GM10266 (cell line): ENCODE measurements around the gene PTPRN2.

Source experiments
- DNase-seq: peaks from one replicate; pipeline ENCODE4 v3.0.0; 2012; ENCODE audit errors: extremely low spot score
- CTCF ChIP-seq: IDR thresholded peaks from 2 replicates; pipeline ENCODE4 v1.5.1; 2012; ENCODE audit warnings: mild to moderate bottlenecking, low read depth; ENCODE audit not compliant: control insufficient read depth, insufficient read depth; ENCODE audit errors: missing control alignments

The PTPRN2 gene

GRCh38 chr7:158261362-158262235, 326.0 kb downstream of the PTPRN2 start:
- no peak for DNase-seq
- no peak for TF ChIP-seq CTCF

GRCh38 chr7:158260567-158261361, 326.9 kb downstream of the PTPRN2 start:
- no peak for TF ChIP-seq CTCF

GRCh38 chr7:158259671-158260418, 327.8 kb downstream of the PTPRN2 start:
- TF ChIP-seq CTCF = no peak
- no peak for DNase-seq

More at GRCh38 chr7:158260567-158261361, 326.9 kb downstream of the PTPRN2 start:
- DNase-seq = no peak

GRCh38 chr7:158259141-158259540, 328.5 kb downstream of the PTPRN2 start:
- DNase-seq = no peak
- TF ChIP-seq CTCF = no peak

- TF ChIP-seq CTCF = no peak
- no peak for DNase-seq
Measured at GRCh38 chr7:158258411-158259130, 329.1 kb downstream of the PTPRN2 start.

GRCh38 chr7:158257516-158258410, 329.9 kb downstream of the PTPRN2 start:
- TF ChIP-seq CTCF = no peak
- DNase-seq = no peak
